HPDE6-E6E7 (cell line): ENCODE results near the gene KCNE3.
"Not testable (repeated sequence)": the region's sequence is repeated elsewhere in the genome, so short reads cannot be mapped to it uniquely, and the experiment has no call there.

ENCODE experiments used
- DNase-seq: peaks from one replicate; pipeline ENCODE4 v3.0.0; 2011; ENCODE audit warnings: missing footprints; ENCODE audit errors: extremely low spot score

KCNE3 gene

DNA sequence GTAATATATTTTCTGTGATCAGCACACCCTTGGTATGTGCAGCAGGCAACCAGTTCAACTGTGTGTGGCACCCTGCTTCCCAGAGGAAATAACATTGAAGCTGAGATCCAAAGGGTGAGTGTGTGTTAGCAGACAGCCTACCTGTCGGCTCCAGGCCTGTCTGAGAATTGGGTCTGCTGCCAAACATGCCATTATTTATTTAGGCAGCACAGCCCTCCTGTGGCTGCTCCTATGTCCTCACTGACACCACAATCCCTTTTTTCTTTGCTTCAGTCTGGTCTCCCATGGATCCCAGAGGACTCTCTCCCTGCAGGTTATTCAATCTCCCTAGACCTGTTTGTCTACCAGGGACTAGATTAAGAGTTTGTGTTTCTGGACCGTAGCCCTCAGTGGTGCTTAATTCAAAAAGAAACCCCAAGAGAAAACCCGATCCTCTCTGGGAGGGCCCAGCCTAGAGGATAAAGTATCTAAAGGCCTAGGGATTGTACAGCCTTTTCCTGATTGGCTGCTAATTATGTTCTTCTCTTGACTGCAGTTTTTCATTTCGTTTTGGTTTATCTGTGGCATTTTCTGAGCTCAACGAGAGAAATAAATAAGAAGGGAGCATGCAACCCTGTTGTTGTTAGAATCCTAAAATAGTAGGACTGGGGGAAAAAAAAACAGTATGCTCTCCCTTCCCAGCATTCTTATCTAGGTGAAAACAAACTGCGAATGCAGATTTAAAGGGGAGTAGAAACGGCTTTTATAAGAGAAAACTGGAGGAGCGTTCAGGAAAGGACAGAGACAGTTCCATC lies 24.1 kb downstream of the KCNE3 start:
- DNase-seq = peak; percentile 54

DNA sequence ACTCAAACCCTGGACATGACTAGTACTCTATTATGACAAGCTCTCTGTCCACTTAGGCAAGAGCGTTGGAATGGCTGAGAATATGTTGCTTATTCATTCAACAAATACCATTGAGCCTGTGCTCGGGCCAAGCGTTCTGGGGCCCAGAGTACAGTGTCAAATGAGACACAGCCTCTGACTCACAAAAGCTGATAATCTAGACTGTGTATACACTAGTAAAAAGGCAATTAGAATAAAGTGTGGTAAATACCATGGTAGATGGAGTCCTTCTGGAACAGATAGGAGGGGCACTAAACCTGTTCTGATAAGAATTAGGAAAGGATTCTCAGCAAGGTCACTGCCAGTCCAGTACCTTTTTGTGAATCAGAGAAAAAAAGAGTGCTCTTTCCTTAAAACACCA lies 24.7 kb downstream of the KCNE3 start:
- no peak for DNase-seq

DNA sequence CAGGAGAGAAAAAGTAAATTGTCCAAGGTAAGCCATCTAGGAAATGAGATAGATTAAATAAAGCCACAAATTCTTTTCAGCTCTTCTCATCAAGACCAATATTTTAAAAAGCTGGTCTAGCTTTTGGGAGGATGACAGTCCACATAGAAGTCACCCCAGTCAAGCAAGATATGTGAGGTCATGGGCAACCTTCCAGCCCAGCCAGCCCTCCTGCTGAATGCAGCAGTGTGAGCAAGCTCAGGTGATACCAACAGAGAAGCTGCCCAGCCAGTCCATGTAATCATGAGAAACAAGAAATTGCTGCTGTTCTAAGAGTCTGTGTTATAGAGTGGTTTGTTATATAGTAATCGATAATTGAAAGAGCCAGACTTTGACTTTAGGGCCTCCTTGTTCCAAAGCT lies 28.7 kb downstream of the KCNE3 start:
- no peak for DNase-seq

DNA sequence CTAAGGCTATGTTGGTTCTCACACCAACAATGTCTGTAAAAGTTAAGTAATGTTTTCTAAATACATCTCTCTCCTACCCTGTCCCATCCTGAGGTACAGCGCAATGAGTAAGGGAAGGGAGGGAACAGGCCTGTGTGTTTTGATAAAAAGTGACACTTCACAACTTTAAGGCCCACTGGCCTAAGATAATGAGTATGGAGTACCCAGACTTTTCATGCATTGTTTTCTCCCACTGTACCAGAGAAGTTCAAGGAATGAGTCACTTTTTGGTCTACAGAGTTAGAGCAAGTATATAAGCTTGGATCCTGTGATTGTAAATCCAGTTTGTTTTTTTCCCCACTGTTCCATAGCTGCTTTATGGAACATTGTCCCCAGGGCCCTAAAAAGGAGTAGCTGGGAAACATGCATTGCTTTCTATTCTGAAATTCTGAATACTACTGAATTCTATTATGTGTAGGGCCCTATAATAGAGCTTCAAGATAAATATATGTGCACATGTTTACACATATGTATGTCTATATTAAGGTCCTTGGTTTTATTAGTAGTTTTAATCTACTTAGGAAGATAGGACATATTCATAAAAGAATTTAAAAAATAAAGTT lies 29.8 kb downstream of the KCNE3 start:
- DNase-seq = no peak

DNA sequence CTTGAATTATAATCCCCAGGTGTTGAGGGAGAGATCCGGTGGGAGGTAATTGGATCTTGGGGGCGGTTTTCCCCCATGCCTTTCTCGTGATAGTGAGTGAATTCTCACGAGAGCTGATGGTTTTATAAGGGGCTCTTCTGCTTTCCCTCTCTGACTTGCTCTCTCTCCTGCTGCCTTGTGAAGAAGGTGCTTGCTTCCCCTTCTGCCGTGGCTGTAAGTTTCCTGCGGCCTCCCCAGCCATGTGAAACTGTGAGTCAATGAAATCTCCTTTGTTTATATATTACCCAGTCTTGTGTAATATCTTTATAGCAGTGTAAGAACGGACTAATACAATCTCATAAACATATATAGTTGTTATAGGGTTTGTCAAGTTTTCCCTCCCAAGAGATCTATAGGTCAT lies 32.8 kb downstream of the KCNE3 start:
- DNase-seq = no peak

DNA sequence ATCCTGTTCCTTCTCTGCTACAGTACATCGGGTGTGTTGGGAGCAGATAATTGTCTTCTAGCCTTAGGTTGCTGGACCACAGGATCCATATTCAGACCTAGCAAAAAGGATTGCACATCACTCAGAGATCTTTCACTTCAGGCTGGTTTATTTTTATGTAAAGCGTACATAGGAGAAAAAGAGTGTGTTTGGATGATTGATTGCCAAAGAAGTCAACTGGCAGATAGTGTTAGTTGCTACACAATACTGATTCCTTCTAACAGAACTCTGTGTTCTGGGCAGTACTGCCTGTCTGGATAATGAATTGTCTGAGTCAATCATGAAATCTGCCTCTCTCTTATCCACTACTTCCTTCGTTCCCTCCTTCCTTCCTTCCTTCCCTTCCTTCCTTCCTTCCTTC lies 38.1 kb downstream of the KCNE3 start:
- DNase-seq = no peak

DNA sequence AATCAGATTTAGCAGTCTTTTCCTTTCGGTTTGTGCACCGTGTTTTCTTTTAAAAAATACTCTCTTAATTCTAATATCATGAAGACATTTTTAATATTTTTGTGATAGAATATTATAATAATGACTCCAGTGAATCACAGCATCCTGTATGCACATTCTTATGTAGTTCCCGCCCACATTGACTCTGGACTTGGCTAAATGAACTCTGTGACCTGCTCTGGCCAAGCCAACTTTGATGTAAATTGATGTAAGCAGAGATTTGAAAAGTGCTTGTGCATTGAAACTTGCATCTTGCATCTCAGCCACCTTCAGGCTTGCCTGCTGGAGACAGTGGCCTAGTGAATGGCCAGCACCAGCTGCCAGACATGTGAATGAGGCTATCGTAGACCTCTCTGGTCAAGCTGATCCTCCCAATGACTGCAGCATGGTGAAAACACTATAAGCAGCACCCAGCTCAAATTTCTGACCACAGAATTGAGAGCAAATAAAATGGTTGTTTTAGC lies 39.9 kb downstream of the KCNE3 start:
- no peak for DNase-seq

DNA sequence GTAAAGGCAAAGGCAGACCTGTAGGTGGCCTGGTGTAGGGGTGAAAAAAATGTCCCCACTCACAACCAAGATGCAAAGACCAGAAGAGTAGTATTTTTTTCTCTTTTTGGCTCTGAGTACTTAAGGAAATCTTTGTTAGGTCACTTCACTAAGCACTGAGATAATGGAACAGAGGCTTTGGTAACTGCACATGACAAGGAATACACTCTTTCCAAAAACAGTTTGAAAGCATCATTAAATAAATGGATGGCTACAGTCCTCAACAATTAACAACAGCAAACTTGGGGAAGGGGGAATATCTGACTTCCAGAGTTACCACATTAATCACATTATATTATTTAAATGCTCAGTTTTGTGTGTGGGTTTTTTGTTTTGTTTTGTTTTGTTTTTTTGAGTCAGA lies 42.2 kb downstream of the KCNE3 start:
- no peak for DNase-seq

DNA sequence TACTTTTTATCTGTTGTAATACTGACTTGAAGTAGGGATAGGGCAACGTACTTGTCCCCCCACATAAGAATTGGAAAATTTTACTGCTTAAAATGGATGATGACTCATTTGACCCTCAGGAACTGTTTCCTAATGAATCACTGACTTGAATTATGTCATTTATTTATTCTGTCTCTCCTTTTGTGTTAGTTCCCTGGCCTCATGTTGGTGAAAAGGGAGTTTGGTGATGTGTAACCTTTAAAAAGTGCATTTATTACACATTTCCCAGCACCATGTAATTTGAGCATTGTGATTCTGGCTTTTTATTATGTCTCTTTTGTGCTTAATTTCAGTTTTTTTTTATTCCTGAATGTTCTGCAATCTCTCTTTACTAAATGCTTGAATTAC lies 48.8 kb downstream of the KCNE3 start:
- DNase-seq = peak; percentile 60

DNA sequence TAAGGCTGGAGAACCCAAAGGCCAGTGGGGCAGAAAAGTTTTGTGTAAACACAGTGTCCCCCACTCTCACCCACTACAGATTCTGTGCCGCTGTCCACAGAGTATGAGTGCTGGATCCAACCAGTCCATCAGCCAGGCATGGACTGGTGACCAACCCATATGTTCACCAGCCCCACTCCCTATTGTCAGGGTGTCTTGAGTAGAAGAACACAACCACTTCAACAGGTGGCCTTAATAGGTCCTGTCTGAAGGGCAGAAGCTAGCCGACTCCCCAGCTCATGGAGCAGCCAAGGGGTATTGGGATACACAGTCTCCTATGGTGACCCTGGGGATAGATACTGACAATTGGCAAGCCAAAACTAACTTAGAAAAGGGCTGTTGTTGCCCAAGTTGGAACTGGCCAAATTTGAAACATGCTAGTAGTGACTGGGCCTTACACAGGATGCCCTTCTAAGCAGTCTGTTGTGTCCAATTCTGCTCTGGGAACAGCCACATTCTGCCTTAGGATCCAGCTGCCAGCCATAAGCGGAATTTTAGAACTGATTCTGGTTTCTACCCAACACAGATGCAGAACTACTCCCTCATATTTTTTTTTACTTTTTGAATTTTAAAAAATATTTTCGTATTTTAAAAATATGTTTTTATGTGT lies 49.4 kb downstream of the KCNE3 start:
- peak; percentile 16 for DNase-seq

DNA sequence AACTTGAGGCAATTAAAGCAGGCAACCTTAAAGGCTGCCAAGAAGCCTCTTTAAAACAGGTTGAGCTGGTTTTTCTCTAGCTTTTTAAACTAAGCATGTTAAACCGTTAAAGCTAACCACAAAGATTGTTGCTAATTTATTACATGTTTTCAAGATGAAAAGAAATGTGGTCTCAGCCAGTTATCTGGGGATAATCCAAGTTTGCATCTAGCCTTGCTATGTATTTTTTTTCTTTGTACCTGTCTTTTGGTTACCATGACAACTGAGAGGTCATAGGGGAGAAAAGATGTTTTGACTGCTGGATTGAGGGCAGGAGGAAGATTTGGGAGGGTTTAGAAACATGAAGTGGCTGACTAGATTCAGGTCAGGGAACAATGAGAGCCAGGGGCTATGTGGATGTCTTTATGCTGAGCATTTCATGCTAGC lies 50.0 kb downstream of the KCNE3 start:
- DNase-seq = peak; percentile 27

DNA sequence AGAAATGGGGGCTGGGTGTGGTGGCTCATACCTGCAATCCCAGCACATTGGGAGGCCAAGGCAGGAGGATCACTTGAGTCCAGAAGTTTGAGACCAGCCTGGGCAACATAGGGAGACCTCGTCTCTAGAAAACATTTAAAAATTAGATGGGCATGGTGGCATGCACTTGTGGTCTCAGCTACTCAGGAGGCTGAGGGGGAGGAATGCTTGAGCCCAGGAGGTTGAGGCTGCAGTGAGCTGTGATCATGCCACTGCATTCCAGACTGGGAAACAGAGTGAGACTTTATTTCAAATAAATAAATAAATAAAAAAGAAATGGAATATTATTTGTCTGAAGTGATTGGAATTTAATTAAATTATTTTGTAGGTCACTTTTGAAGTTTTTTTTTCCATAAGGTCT lies 50.4 kb downstream of the KCNE3 start:
- DNase-seq = not testable (repeated sequence)

DNA sequence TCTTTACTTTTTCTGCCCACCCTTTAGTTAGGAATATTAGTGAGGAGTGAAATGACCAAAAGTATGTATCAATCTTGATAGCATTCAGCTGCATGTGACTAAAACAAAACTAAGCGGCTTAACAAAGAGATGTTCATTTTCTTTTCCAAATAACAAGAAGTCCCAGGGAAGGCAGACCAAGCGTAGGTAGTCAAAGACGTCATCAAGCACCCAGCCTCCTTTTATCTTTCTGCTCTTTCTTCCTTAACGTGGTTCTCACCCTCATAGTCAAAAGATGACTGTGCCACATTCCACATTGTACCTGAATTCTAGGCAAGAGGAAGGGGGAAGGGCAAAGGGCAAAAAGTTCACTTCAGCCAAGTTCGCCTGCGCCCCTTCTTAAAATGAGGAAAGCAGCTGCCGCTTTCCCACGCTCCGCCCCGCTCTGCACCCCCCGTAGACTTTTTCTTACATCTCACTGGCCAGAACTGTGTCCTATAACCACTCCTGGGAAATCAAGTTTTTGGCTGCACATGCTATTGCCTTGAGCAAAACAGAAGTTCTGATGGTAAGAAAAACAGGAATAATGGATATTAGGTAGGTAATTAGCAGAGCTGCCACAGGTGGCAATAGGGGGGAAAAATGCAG lies 54.5 kb downstream of the KCNE3 start:
- DNase-seq = no peak

DNA sequence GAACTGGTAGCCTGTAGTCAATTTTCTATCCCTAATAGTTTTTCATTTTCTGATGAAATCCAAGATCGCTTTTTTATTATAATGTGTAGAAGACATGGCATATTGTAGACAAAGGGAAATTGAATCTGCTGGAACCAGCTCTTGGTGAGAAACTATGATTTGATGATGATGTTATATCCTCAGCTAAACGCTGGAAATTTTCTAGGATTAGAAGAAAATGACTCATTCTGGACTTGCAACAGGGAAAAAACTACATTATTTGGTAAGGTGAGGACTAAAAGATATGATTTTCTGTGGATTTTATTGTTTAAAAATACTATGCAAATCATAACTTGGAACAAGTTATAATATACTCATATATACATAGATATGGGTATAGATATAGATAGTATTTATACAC lies 55.0 kb downstream of the KCNE3 start:
- no peak for DNase-seq

DNA sequence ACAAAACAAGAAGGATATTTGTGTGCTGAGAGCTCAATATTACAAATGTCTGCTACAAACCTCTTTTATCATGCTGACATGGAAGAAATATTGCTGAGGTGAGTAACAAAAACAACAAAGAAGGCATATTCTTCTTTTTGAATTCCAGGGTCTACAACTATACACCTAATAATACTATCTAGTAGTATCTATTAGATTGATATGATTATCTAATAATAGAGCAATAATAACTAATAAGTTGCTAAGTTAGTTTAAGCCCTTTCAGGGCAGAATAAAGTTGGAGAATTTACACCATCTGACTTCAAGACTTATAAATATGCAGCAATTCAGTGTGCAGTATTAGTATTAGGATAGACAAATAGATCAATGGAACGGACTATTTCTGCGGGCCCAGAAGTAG lies 57.7 kb downstream of the KCNE3 start:
- no peak for DNase-seq
